ENCODE measurements around the gene POC1A. TPM values are rescaled to one million over a fixed set of nuclear protein-coding genes. Genes with fewer than 3 reads are reported as not detected.

Gene POC1A
- total RNA-seq, 1 experiment from 2014 or later: 9.8 TPM

DNA sequence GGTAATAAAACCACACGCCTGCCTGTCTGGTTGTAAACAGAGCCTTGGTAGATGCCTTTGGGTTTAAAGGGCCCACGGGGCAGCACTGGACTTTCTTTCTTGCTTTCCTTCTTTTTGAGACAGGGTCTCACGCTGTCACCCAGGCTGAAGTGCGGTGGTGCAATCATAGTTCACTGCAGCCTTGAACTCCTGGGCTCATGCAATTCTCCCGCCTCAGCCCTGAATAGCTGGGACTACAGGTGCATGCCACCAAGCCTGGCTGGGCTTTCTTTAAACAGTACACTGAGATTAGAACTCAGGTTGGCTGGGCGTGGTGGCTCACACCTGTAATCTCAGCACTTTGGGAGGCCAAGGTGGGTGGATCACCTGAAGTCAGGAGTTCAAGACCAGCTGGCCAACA, 42.2 kb downstream of the POC1A start:
- no peak for DNase-seq (ENCODE audit: unreplicated experiment)
- Mint-ChIP-seq H3K4me1 (ENCODE audit: insufficient read depth, unreplicated experiment) (peaks cover 8% of the 10 kb centered on the region), H3K4me3 (ENCODE audit: unreplicated experiment) (no peak overlapping the region), H3K27ac (ENCODE audit: low read depth, unreplicated experiment) (no peak overlapping the region), H3K27me3 (ENCODE audit: insufficient read depth, unreplicated experiment) (no peaks in the 10 kb centered on the region), H3K9me3 (ENCODE audit: unreplicated experiment) (no peaks in the 10 kb centered on the region), H3K36me3 (ENCODE audit: insufficient read depth, unreplicated experiment) (peaks cover 11% of the 10 kb centered on the region)
- intact Hi-C loops (cut with micrococcal nuclease): no loop called here
- BruUV-seq (replicated peaks): no TSS peak
- ChIA-PET CTCF (interaction anchor here (1.3 kb wide), 1 partner anchor 11 kb away, joined by 7 read pairs; no protein-coding TSS in a partner anchor), POLR2A (interaction anchor here (0.7 kb wide), 2 partner anchors 9 to 185 kb away, joined by 3 read pairs; no protein-coding TSS in a partner anchor)
- TF ChIP-seq, protein P1, sequence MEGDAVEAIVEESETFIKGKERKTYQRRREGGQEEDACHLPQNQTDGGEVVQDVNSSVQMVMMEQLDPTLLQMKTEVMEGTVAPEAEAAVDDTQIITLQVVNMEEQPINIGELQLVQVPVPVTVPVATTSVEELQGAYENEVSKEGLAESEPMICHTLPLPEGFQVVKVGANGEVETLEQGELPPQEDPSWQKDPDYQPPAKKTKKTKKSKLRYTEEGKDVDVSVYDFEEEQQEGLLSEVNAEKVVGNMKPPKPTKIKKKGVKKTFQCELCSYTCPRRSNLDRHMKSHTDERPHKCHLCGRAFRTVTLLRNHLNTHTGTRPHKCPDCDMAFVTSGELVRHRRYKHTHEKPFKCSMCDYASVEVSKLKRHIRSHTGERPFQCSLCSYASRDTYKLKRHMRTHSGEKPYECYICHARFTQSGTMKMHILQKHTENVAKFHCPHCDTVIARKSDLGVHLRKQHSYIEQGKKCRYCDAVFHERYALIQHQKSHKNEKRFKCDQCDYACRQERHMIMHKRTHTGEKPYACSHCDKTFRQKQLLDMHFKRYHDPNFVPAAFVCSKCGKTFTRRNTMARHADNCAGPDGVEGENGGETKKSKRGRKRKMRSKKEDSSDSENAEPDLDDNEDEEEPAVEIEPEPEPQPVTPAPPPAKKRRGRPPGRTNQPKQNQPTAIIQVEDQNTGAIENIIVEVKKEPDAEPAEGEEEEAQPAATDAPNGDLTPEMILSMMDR (IDR thresholded peaks at IDR 0.05; ENCODE audit: unreplicated experiment): no peak

DNA sequence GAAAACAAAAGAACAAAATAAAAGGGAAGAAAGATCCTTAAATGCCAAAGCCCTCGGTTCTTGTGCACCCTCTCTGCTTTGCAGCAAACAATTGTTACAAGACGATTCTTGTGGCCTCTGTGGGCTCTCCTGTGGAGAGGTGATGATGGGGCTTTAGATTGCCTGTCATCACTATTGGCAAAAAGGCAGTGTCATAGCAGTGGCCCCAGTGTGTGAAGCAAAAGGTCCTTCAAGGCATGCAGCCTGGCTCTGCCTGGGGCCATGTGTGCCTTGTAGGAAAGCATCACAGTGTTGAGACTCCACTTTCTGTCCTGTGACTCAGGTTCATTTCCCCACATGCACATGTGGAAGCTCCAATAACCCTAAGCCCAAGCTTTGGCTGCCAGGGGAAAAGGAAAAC, 43.7 kb downstream of the POC1A start:
- intact Hi-C loops (cut with micrococcal nuclease): no loop called here
- ChIA-PET POLR2A (no interaction called here), CTCF (interaction anchor here (0.7 to 2.2 kb wide), 3 partner anchors 11 to 497 kb away, joined by 4 to 14 read pairs (median 12); no protein-coding TSS in a partner anchor)
- H3K9me3 Mint-ChIP-seq (ENCODE audit: unreplicated experiment): no peaks in the 10 kb centered on the region
- BruUV-seq (replicated peaks): no TSS peak
- no peak overlapping the region for H3K27ac Mint-ChIP-seq (ENCODE audit: low read depth, unreplicated experiment)
- no peaks in the 10 kb centered on the region for H3K27me3 Mint-ChIP-seq (ENCODE audit: insufficient read depth, unreplicated experiment)
- TF ChIP-seq, protein P1 (IDR thresholded peaks at IDR 0.05; ENCODE audit: unreplicated experiment): no peak
- H3K4me3 Mint-ChIP-seq (ENCODE audit: unreplicated experiment): no peak overlapping the region
- peaks cover 11% of the 10 kb centered on the region for H3K36me3 Mint-ChIP-seq (ENCODE audit: insufficient read depth, unreplicated experiment)
- H3K4me1 Mint-ChIP-seq (ENCODE audit: insufficient read depth, unreplicated experiment): peaks cover 12% of the 10 kb centered on the region
- no peak for DNase-seq (ENCODE audit: unreplicated experiment)

DNA sequence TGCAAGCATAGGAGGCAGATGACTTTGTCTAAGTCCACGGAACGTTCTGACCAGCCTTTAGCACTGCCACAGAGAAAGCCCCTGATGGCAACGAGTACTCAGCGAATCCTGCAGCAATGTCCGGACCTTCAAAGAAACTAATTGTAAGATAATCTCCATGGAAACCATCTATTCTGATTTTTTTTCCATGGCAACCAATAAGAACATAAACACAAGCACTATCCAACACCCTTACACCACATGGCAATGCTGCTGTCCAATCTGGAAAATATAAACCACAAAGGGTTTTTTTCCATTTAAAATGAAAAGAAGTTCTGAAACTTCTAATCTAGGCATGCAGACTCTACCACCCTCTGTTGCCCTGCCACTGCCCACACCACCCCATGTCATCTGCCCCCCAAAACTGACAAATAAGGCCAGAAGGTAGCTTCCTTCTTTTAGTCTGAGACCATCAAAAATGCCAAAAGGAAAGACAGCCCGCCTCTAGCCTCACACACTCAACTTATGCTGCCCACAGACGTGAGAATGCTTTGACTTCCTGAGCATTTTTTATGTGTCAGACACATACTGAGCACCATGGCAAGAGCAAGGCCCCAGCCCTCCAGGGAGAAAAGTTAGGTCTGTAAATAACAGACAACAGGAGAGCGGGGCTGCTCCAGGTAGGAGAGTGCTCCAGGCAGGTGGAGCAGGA, 44.5 kb downstream of the POC1A start:
- CTCF ChIA-PET: interaction anchor here (0.6 to 2.2 kb wide), 4 partner anchors 12 to 497 kb away, joined by 3 to 14 read pairs (median 8); no protein-coding TSS in a partner anchor
- Mint-ChIP-seq H3K4me1 (ENCODE audit: insufficient read depth, unreplicated experiment) (peaks cover 7% of the 10 kb centered on the region), H3K9me3 (ENCODE audit: unreplicated experiment) (no peaks in the 10 kb centered on the region), H3K27ac (ENCODE audit: low read depth, unreplicated experiment) (peak overlapping the region; percentile 9), H3K27me3 (ENCODE audit: insufficient read depth, unreplicated experiment) (no peaks in the 10 kb centered on the region), H3K36me3 (ENCODE audit: insufficient read depth, unreplicated experiment) (peaks cover 11% of the 10 kb centered on the region), H3K4me3 (ENCODE audit: unreplicated experiment) (no peak overlapping the region)
- no peak for DNase-seq (ENCODE audit: unreplicated experiment)
- POLR2A ChIA-PET: interaction anchor here (0.6 to 0.9 kb wide), 4 partner anchors 9 to 170 kb away, joined by 3 to 7 read pairs (median 4); no protein-coding TSS in a partner anchor
- intact Hi-C loops (cut with micrococcal nuclease): no loop called here
- BruUV-seq (replicated peaks): no TSS peak
- TF ChIP-seq, protein P1 (IDR thresholded peaks at IDR 0.05; ENCODE audit: unreplicated experiment): no peak

DNA sequence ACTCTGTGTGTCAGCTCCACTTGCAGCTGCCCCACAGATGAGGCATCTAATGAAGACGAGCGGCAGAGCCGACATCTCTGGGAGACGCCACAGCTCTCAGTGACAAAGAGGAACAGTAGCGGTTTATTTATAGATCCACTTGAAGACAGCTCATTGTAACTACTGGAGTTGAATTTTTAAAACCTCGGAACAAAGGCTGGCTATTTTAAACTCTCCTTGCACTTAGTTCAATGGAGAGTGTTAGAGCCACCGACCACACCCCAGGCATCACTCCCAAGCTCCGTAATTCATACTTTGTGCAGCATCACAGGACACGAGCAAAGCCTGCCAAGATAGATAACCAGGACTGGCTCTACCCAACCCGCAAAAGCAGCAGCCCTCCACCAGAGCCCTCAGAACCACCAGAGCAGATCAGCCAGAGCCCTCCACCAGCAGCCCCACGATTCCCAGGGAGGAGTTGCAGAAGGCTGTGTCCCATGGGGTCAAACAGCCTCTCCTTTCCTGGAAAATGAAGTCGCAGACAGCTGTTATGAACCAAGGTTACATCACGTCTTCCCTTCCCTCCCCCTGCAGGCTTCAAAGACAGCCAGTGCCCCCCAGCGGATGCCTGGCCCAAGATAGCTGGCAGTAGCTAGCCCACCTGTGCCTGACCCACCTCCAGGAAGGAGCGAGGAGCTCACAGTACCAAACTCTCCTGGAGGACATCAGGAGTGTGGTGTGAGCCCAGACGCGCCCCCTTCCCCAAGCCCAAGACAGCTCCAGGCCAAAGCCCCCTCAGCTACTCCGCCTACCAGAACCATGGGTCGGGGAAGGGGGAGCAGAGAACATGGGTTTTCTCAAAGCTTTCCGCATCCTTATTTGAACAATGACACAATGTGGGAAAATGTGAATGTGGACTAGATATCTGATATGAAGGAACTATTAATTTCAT, 45.7 kb downstream of the POC1A start:
- Mint-ChIP-seq H3K4me3 (ENCODE audit: unreplicated experiment) (no peak overlapping the region), H3K9me3 (ENCODE audit: unreplicated experiment) (no peaks in the 10 kb centered on the region), H3K36me3 (ENCODE audit: insufficient read depth, unreplicated experiment) (peaks cover 11% of the 10 kb centered on the region), H3K27ac (ENCODE audit: low read depth, unreplicated experiment) (peak overlapping the region; percentile 39), H3K27me3 (ENCODE audit: insufficient read depth, unreplicated experiment) (no peaks in the 10 kb centered on the region), H3K4me1 (ENCODE audit: insufficient read depth, unreplicated experiment) (peaks cover 7% of the 10 kb centered on the region)
- TF ChIP-seq, protein P1 (IDR thresholded peaks at IDR 0.05; ENCODE audit: unreplicated experiment): no peak
- intact Hi-C loops (cut with micrococcal nuclease): no loop called here
- CTCF ChIA-PET: interaction anchor here (0.7 to 2.2 kb wide), 4 partner anchors 13 to 55 kb away, joined by 3 to 14 read pairs (median 8); no protein-coding TSS in a partner anchor
- no TSS peak for BruUV-seq (replicated peaks)
- POLR2A ChIA-PET: interaction anchor here (0.8 to 0.9 kb wide), 3 partner anchors 8 to 24 kb away, joined by 3 to 7 read pairs (median 4); no protein-coding TSS in a partner anchor
- no peak for DNase-seq (ENCODE audit: unreplicated experiment)

All from MCF 10A (cell line).